Measurements from ENCODE around the gene PUS7L. TPM values are rescaled to one million over a fixed set of nuclear protein-coding genes. Genes with fewer than 3 reads are reported as not detected.

PUS7L gene
- polyA plus RNA-seq, 1 of the 3 experiments (the other 2 are of a cell fraction), result 1.8 TPM

DNA sequence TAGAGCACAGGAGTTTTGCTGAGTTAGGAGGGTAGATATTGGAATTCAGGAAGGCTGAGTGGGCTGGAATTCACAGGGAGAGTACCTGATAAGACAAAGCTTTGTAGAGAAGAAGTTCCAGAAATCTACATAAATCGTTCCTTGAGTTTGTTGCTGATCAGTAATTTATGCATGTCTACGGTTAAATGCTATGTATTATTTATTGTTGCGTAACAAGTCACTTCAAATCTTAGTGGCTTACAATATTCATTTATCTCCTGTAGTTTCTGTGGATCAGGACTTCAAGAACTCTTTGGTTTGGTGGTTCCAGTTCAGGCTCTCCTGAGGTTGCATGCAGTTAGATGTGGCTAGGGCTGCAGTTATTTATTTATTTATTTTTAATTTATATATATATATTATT lies 7.8 kb downstream of the PUS7L start:
- H3K27ac ChIP-seq (ENCODE audit: low read depth in 2 of 2, low read length in 1 of 2), result no peak overlapping the region
- H3K27me3 ChIP-seq (ENCODE audit: insufficient read depth), result no peaks in the 10 kb centered on the region
- CTCF ChIA-PET, result no interaction called here
- no peaks in the 10 kb centered on the region for H3F3A ChIP-seq (replicated peaks; ENCODE audit: insufficient read depth)
- no peaks in the 10 kb centered on the region for H3K9me3 ChIP-seq
- no peak overlapping the region for H3K9ac ChIP-seq
- H4K20me1 ChIP-seq (ENCODE audit: insufficient read depth), result no peaks in the 10 kb centered on the region
- no peaks in the 10 kb centered on the region for H3K9me2 ChIP-seq
- TF ChIP-seq, protein P1, sequence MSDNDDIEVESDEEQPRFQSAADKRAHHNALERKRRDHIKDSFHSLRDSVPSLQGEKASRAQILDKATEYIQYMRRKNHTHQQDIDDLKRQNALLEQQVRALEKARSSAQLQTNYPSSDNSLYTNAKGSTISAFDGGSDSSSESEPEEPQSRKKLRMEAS (IDR thresholded peaks at IDR 0.05; ENCODE audit: low read depth), result no peak
- TF ChIP-seq MEF2A (IDR thresholded peaks at IDR 0.05; ENCODE audit: borderline replicate concordance, low read depth), result no peak
- no peak for TF ChIP-seq FOSL2 (IDR thresholded peaks at IDR 0.05; ENCODE audit: borderline replicate concordance, low read depth)
- TF ChIP-seq, protein P2, sequence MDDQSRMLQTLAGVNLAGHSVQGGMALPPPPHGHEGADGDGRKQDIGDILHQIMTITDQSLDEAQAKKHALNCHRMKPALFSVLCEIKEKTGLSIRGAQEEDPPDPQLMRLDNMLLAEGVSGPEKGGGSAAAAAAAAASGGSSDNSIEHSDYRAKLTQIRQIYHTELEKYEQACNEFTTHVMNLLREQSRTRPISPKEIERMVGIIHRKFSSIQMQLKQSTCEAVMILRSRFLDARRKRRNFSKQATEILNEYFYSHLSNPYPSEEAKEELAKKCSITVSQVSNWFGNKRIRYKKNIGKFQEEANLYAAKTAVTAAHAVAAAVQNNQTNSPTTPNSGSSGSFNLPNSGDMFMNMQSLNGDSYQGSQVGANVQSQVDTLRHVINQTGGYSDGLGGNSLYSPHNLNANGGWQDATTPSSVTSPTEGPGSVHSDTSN (IDR thresholded peaks at IDR 0.05), result no peak
- no peak for TF ChIP-seq EZH2phosphoT487 (IDR thresholded peaks at IDR 0.05; ENCODE audit: borderline replicate concordance, low read depth)
- TF ChIP-seq, protein P3, sequence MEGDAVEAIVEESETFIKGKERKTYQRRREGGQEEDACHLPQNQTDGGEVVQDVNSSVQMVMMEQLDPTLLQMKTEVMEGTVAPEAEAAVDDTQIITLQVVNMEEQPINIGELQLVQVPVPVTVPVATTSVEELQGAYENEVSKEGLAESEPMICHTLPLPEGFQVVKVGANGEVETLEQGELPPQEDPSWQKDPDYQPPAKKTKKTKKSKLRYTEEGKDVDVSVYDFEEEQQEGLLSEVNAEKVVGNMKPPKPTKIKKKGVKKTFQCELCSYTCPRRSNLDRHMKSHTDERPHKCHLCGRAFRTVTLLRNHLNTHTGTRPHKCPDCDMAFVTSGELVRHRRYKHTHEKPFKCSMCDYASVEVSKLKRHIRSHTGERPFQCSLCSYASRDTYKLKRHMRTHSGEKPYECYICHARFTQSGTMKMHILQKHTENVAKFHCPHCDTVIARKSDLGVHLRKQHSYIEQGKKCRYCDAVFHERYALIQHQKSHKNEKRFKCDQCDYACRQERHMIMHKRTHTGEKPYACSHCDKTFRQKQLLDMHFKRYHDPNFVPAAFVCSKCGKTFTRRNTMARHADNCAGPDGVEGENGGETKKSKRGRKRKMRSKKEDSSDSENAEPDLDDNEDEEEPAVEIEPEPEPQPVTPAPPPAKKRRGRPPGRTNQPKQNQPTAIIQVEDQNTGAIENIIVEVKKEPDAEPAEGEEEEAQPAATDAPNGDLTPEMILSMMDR (IDR thresholded peaks at IDR 0.05), result no peak
- TF ChIP-seq CHD2 (IDR thresholded peaks at IDR 0.05; ENCODE audit: low read length, partially characterized antibody), result no peak
- no peak for TF ChIP-seq FOXJ3 (CRISPR knock-in tag; IDR thresholded peaks at IDR 0.05)
- TF ChIP-seq, protein P4, sequence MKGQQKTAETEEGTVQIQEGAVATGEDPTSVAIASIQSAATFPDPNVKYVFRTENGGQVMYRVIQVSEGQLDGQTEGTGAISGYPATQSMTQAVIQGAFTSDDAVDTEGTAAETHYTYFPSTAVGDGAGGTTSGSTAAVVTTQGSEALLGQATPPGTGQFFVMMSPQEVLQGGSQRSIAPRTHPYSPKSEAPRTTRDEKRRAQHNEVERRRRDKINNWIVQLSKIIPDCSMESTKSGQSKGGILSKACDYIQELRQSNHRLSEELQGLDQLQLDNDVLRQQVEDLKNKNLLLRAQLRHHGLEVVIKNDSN (IDR thresholded peaks at IDR 0.05; ENCODE audit: borderline replicate concordance, low read depth), result no peak
- TF ChIP-seq MXI1 (IDR thresholded peaks at IDR 0.05; ENCODE audit: low read depth, low read length), result no peak
- no peak for TF ChIP-seq NFIC (IDR thresholded peaks at IDR 0.05; ENCODE audit: borderline replicate concordance)
- no peak for TF ChIP-seq SIN3A (IDR thresholded peaks at IDR 0.05; ENCODE audit: borderline replicate concordance, low read depth, low read length)
- TF ChIP-seq YY1 (IDR thresholded peaks at IDR 0.05; ENCODE audit: low read depth), result no peak
- no peak for TF ChIP-seq RXRA (IDR thresholded peaks at IDR 0.05; ENCODE audit: borderline replicate concordance, low read depth)
- TF ChIP-seq EP300 (IDR thresholded peaks at IDR 0.05; ENCODE audit: borderline replicate concordance in 1 of 2, low read depth in 1 of 2, low read length in 1 of 2), result no peak
- TF ChIP-seq SMC3 (IDR thresholded peaks at IDR 0.05; ENCODE audit: low read depth, low read length), result no peak
- no peak for TF ChIP-seq FOXM1 (IDR thresholded peaks at IDR 0.05; ENCODE audit: low read depth)
- POLR2A ChIA-PET, result no interaction called here
- peaks cover 8 to 33% of the 10 kb centered on the region in 2 experiments for H3K36me3 ChIP-seq (replicated peaks in 1 of 2; ENCODE audit: control insufficient read depth in 1 of 2, insufficient read depth in 2 of 2, low read length in 1 of 2)
- no peak for DNase-seq
- H2AFZ ChIP-seq (ENCODE audit: low read depth), result no peak overlapping the region
- no peaks in the 10 kb centered on the region for H3K4me1 ChIP-seq (ENCODE audit: control insufficient read depth in 1 of 2, insufficient read depth in 2 of 2, low read depth in 1 of 2, low read length in 1 of 2)
- H3K4me2 ChIP-seq, result no peak overlapping the region
- 92% methylated on average over 3 of the region's 3 CpGs for WGBS (ENCODE audit: low lambda C conversion rate)
- no peaks in the 10 kb centered on the region; the same call in 1 of the 2 replicates for H3K79me2 ChIP-seq (ENCODE audit: insufficient read depth)
- H3K4me3 ChIP-seq (ENCODE audit: low read depth in 2 of 2, low read length in 1 of 2), result no peak overlapping the region
